GM13976 (cell line): ENCODE data around the gene ARHGAP23.

ENCODE experiments used
- DNase-seq: peaks from one replicate; pipeline ENCODE4 v3.0.0; 2012; ENCODE audit warnings: low spot score
- in situ Hi-C: fragments of 300-500 bp; cut with MboI; formaldehyde crosslinking; loops from one replicate; pipeline ENCODE4 v1.12.0; 2022; ENCODE audit warnings: low sequenced_read_pairs, mixed read lengths, inconsistent platforms; ENCODE audit not compliant: unreplicated experiment
- TF ChIP-seq, protein P1 (sequence below): IDR thresholded peaks from 2 replicates; pipeline ENCODE4 v1.5.1; 2012; ENCODE audit warnings: borderline replicate concordance, mild to moderate bottlenecking; ENCODE audit not compliant: insufficient read depth; ENCODE audit errors: extremely low read depth, missing control alignments, control extremely low read depth

The ARHGAP23 gene

DNA sequence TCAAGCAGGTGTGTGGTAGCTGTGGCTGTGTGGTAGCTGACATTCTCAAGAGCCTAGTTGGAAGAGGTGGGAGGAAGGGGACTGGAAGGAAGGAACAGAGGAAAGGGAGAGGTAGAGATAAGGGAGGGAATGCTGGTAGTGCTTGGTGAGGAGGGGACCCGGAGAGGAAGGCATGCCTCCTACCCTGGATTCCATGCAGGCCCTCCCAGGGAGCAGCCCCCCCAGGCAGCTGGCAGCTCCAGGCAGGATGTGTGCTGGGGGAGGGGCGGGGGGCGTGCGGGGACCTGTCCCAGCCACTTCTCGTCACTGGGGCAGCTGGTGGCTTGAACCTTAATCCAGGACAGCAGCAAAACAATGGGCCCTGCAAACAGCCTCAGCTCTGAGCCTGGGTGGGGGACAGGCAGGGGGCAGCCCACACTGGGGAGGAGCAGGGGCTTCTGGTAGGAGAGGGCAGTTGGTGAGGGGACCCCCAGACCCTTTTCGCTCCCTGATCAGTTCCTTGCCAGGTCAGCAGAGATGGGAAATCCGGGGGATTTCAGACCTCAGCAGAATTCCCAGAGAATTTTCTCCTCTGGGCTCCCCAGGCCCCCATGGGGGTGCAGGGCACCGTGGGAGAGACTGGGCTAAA lies 27.1 kb downstream of the ARHGAP23 start:
- TF ChIP-seq, protein P1, sequence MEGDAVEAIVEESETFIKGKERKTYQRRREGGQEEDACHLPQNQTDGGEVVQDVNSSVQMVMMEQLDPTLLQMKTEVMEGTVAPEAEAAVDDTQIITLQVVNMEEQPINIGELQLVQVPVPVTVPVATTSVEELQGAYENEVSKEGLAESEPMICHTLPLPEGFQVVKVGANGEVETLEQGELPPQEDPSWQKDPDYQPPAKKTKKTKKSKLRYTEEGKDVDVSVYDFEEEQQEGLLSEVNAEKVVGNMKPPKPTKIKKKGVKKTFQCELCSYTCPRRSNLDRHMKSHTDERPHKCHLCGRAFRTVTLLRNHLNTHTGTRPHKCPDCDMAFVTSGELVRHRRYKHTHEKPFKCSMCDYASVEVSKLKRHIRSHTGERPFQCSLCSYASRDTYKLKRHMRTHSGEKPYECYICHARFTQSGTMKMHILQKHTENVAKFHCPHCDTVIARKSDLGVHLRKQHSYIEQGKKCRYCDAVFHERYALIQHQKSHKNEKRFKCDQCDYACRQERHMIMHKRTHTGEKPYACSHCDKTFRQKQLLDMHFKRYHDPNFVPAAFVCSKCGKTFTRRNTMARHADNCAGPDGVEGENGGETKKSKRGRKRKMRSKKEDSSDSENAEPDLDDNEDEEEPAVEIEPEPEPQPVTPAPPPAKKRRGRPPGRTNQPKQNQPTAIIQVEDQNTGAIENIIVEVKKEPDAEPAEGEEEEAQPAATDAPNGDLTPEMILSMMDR: no peak
- no peak for DNase-seq
- in situ Hi-C loops: no loop called here

DNA sequence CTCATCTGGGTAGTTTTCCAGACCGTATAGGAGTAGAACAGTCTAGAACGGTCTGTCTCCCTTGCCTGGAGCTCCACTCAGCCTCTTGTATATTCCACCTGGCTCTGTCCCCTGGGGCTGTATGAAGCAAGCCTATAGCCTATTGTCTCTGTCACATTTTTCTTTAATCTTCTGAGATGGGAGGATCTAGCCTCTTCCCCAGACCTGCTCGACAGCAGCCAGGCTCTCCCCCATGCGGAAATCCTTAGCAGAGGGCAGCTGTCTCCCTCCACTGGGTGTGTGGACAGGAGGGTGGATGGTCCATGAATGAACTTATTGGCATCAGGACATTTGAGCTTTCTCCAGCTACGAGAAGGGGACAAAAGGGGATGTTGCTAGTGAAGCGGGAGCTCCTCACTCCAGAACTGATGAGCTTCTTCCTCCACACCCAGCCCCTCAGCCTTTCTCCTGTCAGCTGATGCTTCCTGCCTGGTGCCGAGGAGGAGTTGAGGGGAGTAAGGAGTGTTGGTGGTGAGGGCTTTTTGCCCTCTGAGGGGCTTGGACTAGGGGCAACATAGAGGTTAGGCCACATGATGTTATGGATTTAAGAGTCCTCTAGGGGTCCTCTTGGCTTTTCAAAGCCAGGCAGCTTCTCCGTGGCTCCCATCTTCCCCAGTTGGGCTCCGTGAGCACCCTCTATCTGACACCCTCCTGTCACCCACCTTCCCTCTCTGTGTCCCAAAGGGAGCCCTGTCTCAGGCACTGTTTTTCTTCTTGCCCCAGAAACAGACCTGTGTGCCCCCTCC lies 28.0 kb downstream of the ARHGAP23 start:
- in situ Hi-C loops: no loop called here
- TF ChIP-seq, protein P1: no peak
- DNase-seq: no peak

DNA sequence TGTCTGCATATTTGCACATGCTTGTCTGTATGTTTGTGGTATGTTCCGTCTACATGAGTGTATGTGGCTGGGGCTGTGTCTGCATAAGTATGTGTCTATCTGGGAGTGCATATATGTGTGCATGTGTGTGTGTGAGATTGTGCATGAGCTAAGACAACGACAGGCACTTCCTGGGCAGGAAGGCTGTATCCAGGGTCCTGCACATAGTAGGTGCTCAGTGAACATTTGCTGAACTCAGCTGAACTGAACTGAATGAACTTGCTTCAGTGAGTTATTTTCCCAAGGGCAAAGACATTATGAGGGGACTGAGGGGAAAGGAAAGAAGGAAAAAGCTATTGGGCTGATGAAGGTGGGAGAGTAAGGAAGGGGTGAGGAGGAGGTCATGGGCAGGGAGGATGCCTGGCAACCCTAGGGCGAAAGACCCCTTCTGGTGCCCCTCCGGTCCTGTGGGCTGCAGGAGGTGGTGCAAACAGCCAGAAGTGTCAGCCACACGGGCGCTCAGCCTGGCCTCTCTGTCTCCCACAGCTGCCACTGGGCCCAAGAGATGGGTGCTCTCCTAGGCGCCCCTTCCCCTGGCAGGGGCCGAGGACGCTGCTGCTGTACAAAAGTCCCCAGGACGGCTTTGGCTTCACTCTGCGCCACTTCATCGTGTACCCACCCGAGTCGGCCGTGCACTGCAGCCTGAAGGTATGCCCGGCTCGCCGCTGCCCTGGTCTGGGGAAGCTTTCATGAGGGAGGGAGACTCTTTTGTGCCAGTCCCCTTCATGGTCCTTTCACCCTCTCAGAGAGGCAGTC lies 29.5 kb downstream of the ARHGAP23 start:
- no peak for DNase-seq
- in situ Hi-C loops: no loop called here
- TF ChIP-seq, protein P1: no peak

DNA sequence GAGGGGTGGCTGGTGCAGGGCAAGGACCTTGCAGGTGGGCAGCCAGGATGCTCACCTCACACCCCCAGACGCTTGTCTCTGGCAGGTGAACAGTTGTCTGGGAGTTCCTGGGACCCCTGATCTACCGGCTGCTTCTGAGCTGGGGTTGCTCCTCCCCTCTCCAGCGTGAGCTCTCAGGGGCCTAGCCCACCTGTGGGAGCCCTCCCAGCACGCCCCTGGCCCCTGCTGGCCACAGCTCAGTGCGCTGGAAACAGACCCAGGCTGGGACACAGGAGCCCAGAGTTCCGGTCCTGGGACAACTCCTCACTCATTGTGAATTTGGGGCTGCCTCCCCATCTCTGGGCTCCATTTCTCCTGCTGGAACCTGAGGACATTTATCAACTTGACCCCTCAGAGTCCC lies 30.3 kb downstream of the ARHGAP23 start:
- TF ChIP-seq, protein P1: no peak
- in situ Hi-C loops: no loop called here
- peak; percentile 29 for DNase-seq

GRCh38 chr17:38459567-38459966 lies 31.3 kb downstream of the ARHGAP23 start:
- DNase-seq: peak; percentile 20
- in situ Hi-C loops: no loop called here
- TF ChIP-seq, protein P1: no peak

DNA sequence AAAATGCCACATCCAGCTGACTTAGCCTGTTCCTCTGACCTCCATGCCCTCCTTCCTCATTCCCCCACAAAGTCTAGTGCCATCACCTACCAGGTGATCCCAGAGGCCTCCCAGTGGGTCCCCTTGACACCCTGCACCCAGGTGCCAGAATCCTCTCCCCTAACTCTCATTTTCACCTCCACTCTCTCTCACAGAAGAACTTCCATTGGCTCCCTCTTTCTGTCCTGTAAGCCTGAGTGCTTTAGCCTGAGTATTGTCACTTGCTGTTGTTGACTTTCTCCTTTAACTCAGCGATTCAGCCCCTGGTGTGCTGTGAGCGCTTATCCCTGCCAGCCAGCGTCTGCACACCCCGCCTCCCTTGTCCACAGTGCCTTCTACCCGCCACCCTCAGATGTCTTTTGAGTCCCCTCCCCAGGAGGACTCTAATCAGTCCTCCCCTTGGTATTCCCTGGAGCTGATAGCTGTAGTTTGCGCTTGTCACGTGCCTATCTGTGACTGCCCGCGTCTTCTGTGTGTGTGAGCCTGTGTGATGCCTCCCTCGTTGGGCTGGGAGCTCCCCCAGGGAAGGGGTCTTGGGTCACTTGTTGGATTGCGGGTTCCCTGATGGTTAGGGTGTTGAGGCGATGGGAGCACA lies 31.9 kb downstream of the ARHGAP23 start:
- DNase-seq: peak; percentile 22
- TF ChIP-seq, protein P1: no peak
- in situ Hi-C loops: no loop called here
